PC-9 (cell line): ENCODE results near the gene TRMT61B. TPM values are rescaled to one million over a fixed set of nuclear protein-coding genes. Genes with fewer than 3 reads are reported as not detected.

Experiments used
- BruUV-seq: library from RNA; stranded (reverse); fragments of 400-500 nt; replicated peaks from 2 replicates; lab custom pipeline; 2021; lab: Mats Ljungman, UMichigan
- CTCF ChIA-PET: fragments of 300-600 bp; sonication (Branson Sonifier 250); formaldehyde crosslinking; loops from one replicate; lab custom pipeline; 2022; ENCODE audit warnings: antibody characterized with exemption; lab: Charles Lee
- POLR2A ChIA-PET: fragments of 300-600 bp; sonication (Branson Sonifier 250); formaldehyde crosslinking; loops from one replicate; lab custom pipeline; 2022; ENCODE audit warnings: antibody characterized with exemption; ENCODE audit not compliant: unreplicated experiment; lab: Charles Lee
- DNase-seq, 2 experiments: peaks; one replicate each; pipeline versions ENCODE4 v3.0.0 to v3.0.0-alpha.2; 2015 to 2022; ENCODE audit warnings: mixed read lengths in 1 of 2
- H2AFZ ChIP-seq: fragments of 200-600 bp; sonication (generic); 2 replicates; pipeline ENCODE4 v1.8.1; 2017; ENCODE audit warnings: antibody characterized with exemption
- H3F3A ChIP-seq: fragments of 200-600 bp; sonication (generic); 2 replicates; pipeline ENCODE4 v1.8.1; 2017; ENCODE audit warnings: antibody characterized with exemption, mild to moderate bottlenecking, low read depth; ENCODE audit not compliant: insufficient read depth
- H3K27ac ChIP-seq: fragments of 200-600 bp; sonication (generic); 2 replicates; pipeline ENCODE4 v1.6.1; 2016; ENCODE audit warnings: mixed run types
- H3K27me3 ChIP-seq: fragments of 200-600 bp; sonication (generic); 2 replicates; pipeline ENCODE4 v1.6.1; 2016; ENCODE audit warnings: low read depth, mixed run types; ENCODE audit not compliant: insufficient read depth
- H3K36me3 ChIP-seq: fragments of 200-600 bp; sonication (generic); 2 replicates; pipeline ENCODE4 v1.6.1; 2016; ENCODE audit warnings: low read depth, mixed run types
- H3K4me1 ChIP-seq: fragments of 200-600 bp; sonication (generic); replicated peaks from 2 replicates; pipeline ENCODE4 v1.6.1; 2016; ENCODE audit warnings: mixed run types; ENCODE audit not compliant: insufficient read depth
- H3K4me2 ChIP-seq: fragments of 200-600 bp; sonication (generic); 2 replicates; pipeline ENCODE4 v1.6.1; 2017; ENCODE audit warnings: mixed run types
- H3K4me3 ChIP-seq: fragments of 200-600 bp; sonication (generic); 2 replicates; pipeline ENCODE4 v1.6.1; 2016; ENCODE audit warnings: mixed run types
- H3K79me2 ChIP-seq: fragments of 200-600 bp; sonication (generic); 2 replicates; pipeline ENCODE4 v1.6.1; 2017; ENCODE audit warnings: low read depth, mixed run types
- H3K9me2 ChIP-seq: fragments of 200-600 bp; sonication (generic); 2 replicates; pipeline ENCODE4 v1.8.1; 2017; ENCODE audit warnings: mild to moderate bottlenecking; ENCODE audit not compliant: insufficient read depth
- H3K9me3 ChIP-seq: fragments of 200-600 bp; sonication (generic); 2 replicates; pipeline ENCODE4 v1.8.1; 2016; ENCODE audit warnings: low read depth; ENCODE audit not compliant: insufficient read depth
- H4K20me1 ChIP-seq: fragments of 200-600 bp; sonication (generic); 2 replicates; pipeline ENCODE4 v1.8.1; 2017; ENCODE audit not compliant: insufficient read depth
- CTCF ChIP-seq: fragments of 200-600 bp; sonication (generic); conservative IDR thresholded peaks from 2 replicates; pipeline ENCODE4 v1.6.1; 2017; ENCODE audit warnings: mixed run types, antibody characterized with exemption, mild to moderate bottlenecking, moderate library complexity
- EZH2 ChIP-seq: fragments of 200-600 bp; sonication (generic); IDR thresholded peaks from 2 replicates; pipeline ENCODE4 v1.8.0; 2017; ENCODE audit warnings: antibody characterized with exemption, low read depth
- intact Hi-C: fragments of 100-400 bp; cut with micrococcal nuclease; formaldehyde crosslinking; loops from one replicate; pipeline ENCODE4 v1.10.0; 2022; ENCODE audit not compliant: unreplicated experiment
- total RNA-seq: library from RNA; stranded (reverse); gene quantifications from 2 replicates; pipeline ENCODE4 v1.2.3, GENCODE V29; 2021

The TRMT61B gene
- total RNA-seq, 1 experiment from 2014 or later = 21.1 TPM

GRCh38 chr2:28905533-28905932 lies 35.4 kb upstream of the TRMT61B start:
- peaks cover 98% of the 10 kb centered on the region for H4K20me1 ChIP-seq
- no peak for DNase-seq
- peaks cover 98% of the 10 kb centered on the region for H3K79me2 ChIP-seq
- no peak overlapping the region for H2AFZ ChIP-seq
- no peak for TF ChIP-seq EZH2
- TF ChIP-seq CTCF = no peak
- BruUV-seq = no TSS peak
- H3K36me3 ChIP-seq = peaks cover 75% of the 10 kb centered on the region
- intact Hi-C loops = no loop called here
- H3K4me1 ChIP-seq = peaks cover 24% of the 10 kb centered on the region
- no peak overlapping the region for H3K4me3 ChIP-seq
- CTCF ChIA-PET = no interaction called here
- H3F3A ChIP-seq = peaks cover 89% of the 10 kb centered on the region
- POLR2A ChIA-PET = no interaction called here
- no peaks in the 10 kb centered on the region for H3K9me3 ChIP-seq
- no peak overlapping the region for H3K4me2 ChIP-seq
- H3K27me3 ChIP-seq = no peaks in the 10 kb centered on the region
- no peaks in the 10 kb centered on the region for H3K9me2 ChIP-seq
- no peak overlapping the region for H3K27ac ChIP-seq

DNA sequence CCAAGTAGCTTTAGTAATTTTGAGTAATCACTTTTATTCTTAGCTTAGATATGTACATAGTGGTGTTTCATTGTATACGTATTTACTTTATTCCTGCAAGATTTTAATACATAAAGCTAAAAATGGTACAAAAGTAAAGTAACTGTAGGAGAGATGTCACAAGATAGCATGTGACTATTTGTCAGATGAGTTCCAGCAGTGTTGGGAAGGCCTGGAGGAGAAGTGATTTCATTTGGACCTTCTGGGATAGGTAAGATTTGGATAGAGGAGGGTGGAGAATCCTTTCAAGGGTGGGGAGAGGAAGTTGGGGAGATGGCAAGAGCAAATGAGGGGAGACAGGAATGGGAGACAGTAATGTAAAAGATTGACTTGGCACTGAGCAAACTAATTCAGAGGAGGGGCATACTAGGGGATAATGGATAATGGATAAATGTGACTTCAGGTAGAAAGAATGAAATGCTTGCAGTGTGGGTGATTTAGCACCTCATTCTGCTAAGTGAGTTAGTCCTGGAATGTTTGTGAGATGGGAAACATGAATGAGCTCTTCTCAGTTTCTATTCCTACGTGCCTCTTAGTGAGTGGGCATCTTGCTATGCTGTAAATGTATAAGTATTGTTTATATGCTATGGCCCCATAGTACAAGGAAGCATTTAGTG lies 34.8 kb upstream of the TRMT61B start:
- DNase-seq = no peak
- CTCF ChIA-PET = no interaction called here
- H4K20me1 ChIP-seq = peaks cover 100% of the 10 kb centered on the region

DNA sequence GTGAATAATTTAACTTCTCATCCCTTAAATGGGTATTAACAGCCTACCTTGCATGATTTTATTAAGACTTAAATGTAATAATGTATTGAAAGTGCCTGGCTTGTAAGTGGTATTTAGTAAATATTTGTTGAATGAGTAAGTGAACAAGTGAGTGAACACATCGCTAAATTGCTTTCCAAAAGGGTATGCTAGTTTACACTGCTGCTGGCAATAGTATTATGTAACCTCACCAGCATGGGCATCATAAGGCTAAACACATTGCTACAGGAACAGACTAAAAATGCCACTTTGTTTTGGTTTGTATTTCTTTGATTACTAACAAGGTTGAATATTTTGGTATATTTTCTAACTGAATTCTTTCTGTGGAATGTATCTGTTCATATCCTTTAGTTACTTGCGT lies 34.2 kb upstream of the TRMT61B start:
- H3K27ac ChIP-seq = peak overlapping the region; percentile 1; the same call in 1 of the 2 replicates
- ChIA-PET CTCF (no interaction called here), POLR2A (no interaction called here)
- no peaks in the 10 kb centered on the region for H3K9me3 ChIP-seq
- no peak overlapping the region for H2AFZ ChIP-seq
- intact Hi-C loops = no loop called here
- no peaks in the 10 kb centered on the region for H3K27me3 ChIP-seq
- peaks cover 70% of the 10 kb centered on the region for H3K36me3 ChIP-seq
- TF ChIP-seq EZH2 = no peak
- TF ChIP-seq CTCF = no peak
- H3K4me2 ChIP-seq = 0 out of 2 replicates have a peak overlapping the region, but pooled peaks have one; percentile 0
- no peaks in the 10 kb centered on the region for H3K9me2 ChIP-seq
- H4K20me1 ChIP-seq = peaks cover 100% of the 10 kb centered on the region
- peaks cover 25% of the 10 kb centered on the region for H3K4me1 ChIP-seq
- no peak overlapping the region for H3K4me3 ChIP-seq
- DNase-seq = peak in 1 of 2 experiments; percentile 68
- no TSS peak for BruUV-seq
- H3K79me2 ChIP-seq = peaks cover 100% of the 10 kb centered on the region
- H3F3A ChIP-seq = peaks cover 87% of the 10 kb centered on the region

More for the DNA sequence above, 34.8 kb upstream of the TRMT61B start:
- Histone ChIP-seq H3K4me3 (no peak overlapping the region), H3K4me1 (peaks cover 24% of the 10 kb centered on the region), H3K9me2 (no peaks in the 10 kb centered on the region), H3K27ac (0 out of 2 replicates have a peak overlapping the region, but pooled peaks have one; percentile 1), H3K4me2 (no peak overlapping the region), H2AFZ (no peak overlapping the region), H3K79me2 (peaks cover 100% of the 10 kb centered on the region), H3K9me3 (no peaks in the 10 kb centered on the region), H3K36me3 (peaks cover 71% of the 10 kb centered on the region), H3K27me3 (no peaks in the 10 kb centered on the region), H3F3A (peaks cover 91% of the 10 kb centered on the region)
- no TSS peak for BruUV-seq
- intact Hi-C loops = no loop called here
- no peak for TF ChIP-seq CTCF
- no peak for TF ChIP-seq EZH2
- POLR2A ChIA-PET = no interaction called here
